Endothelial cell of umbilical vein (primary cell): ENCODE measurements around the gene PDPN.

Experiments
- CTCF ChIP-seq, 2 donors: IDR thresholded peaks; 1 replicate in 1 of 2; 2 replicates in 1 of 2; pipeline ENCODE4 v1.5.1; 2011; ENCODE audit warnings: low read length in 2 of 2, mild to moderate bottlenecking in 2 of 2, moderate library complexity in 2 of 2, control low read depth in 1 of 2, inconsistent platforms in 1 of 2, low read depth in 1 of 2; ENCODE audit not compliant: insufficient read depth in 1 of 2; ENCODE audit errors: extremely low read depth in 1 of 2
- FOS ChIP-seq: IDR thresholded peaks from 2 replicates; pipeline ENCODE4 v1.6.1; 2011; ENCODE audit warnings: mild to moderate bottlenecking, low read length, moderate library complexity, borderline replicate concordance; ENCODE audit not compliant: insufficient read depth

GRCh38 chr1:13604176-13604575 is 20.5 kb downstream of the PDPN start:
- TF ChIP-seq CTCF (IDR thresholded peaks at IDR 0.05; ENCODE audit: extremely low read depth in 1 of 2, insufficient read depth in 1 of 2, low read depth in 1 of 2, low read length in 2 of 2) (no peak), FOS (no peak)
